ENCODE data around the gene CEP192. TPM values are rescaled to one million over a fixed set of nuclear protein-coding genes. Genes with fewer than 3 reads are reported as not detected.

The CEP192 gene
- total and polyA plus RNA-seq, 2 of the 13 experiments (the other 11 are each of a cell fraction or from before 2014, with no cell fraction given): 15.3 to 24.7 TPM

GRCh38 chr18:13137670-13138419 lies 146.7 kb downstream of the CEP192 start (continued):
- no peak for TF ChIP-seq ZNF318 (CRISPR knock-in tag; IDR thresholded peaks at IDR 0.05)
- peak; percentile 50; the same call in 1 of the 2 replicates for TF ChIP-seq TFDP2 (CRISPR knock-in tag; IDR thresholded peaks at IDR 0.05)
- no peak for TF ChIP-seq SMARCE1 (IDR thresholded peaks at IDR 0.05; ENCODE audit: borderline replicate concordance)
- peak; percentile 45; the same call in 1 of the 2 replicates for TF ChIP-seq SMAD3 (CRISPR knock-in tag; IDR thresholded peaks at IDR 0.05)
- TF ChIP-seq HINFP (CRISPR knock-in tag; IDR thresholded peaks at IDR 0.05; ENCODE audit: low read depth): 0 out of 2 replicates have a peak, but pooled peaks have one; percentile 10
- peak; percentile 4; the same call in 1 of the 2 replicates for TF ChIP-seq CTCF (CRISPR knock-in tag; IDR thresholded peaks at IDR 0.05)
- TF ChIP-seq ZFP91 (CRISPR knock-in tag; IDR thresholded peaks at IDR 0.05; ENCODE audit: borderline replicate concordance): 0 out of 2 replicates have a peak, but pooled peaks have one; percentile 5
- 0 out of 2 replicates have a peak, but pooled peaks have one; percentile 42 for TF ChIP-seq TOE1 (CRISPR knock-in tag; IDR thresholded peaks at IDR 0.05)
- TF ChIP-seq ZC3H13 (CRISPR knock-in tag; IDR thresholded peaks at IDR 0.05): peak; percentile 66; the same call in 1 of the 2 replicates
- 0 out of 2 replicates have a peak, but pooled peaks have one; percentile 19 for TF ChIP-seq ZNF24 (IDR thresholded peaks at IDR 0.05)
- peak; percentile 71 for TF ChIP-seq ZNF558 (CRISPR knock-in tag; IDR thresholded peaks at IDR 0.05; ENCODE audit: borderline replicate concordance)
- peak; percentile 32; the same call in 1 of the 2 replicates for TF ChIP-seq HHEX (CRISPR knock-in tag; IDR thresholded peaks at IDR 0.05)
- TF ChIP-seq NR2C2 (CRISPR knock-in tag; IDR thresholded peaks at IDR 0.05; ENCODE audit: borderline replicate concordance): 0 out of 2 replicates have a peak, but pooled peaks have one; percentile 22

Measured in HepG2 (cell line).